HepG2 (cell line): ENCODE results near the gene KRTCAP3. TPM values are rescaled to one million over a fixed set of nuclear protein-coding genes. Genes with fewer than 3 reads are reported as not detected.

Experiments used
- ARNTL ChIP-seq: sonication (generic); formaldehyde crosslinking; IDR thresholded peaks from 2 replicates; pipeline ENCODE4 v1.4.0; 2020; ENCODE audit warnings: mild to moderate bottlenecking, missing genetic modification reagents
- ATF1 ChIP-seq: IDR thresholded peaks from 2 replicates; pipeline ENCODE4 v1.6.1; 2016; ENCODE audit warnings: mild to moderate bottlenecking, control low read depth
- CEBPG ChIP-seq: IDR thresholded peaks from 2 replicates; pipeline ENCODE4 v1.6.1; 2016
- FOXK2 ChIP-seq: fragments of 450-650 bp; IDR thresholded peaks from 2 replicates; pipeline ENCODE4 v1.6.1; 2016
- GATAD1 ChIP-seq: IDR thresholded peaks from 2 replicates; pipeline ENCODE4 v1.6.1; 2016; ENCODE audit warnings: missing genetic modification reagents, missing compliant biosample characterization
- GZF1 ChIP-seq: sonication (generic); formaldehyde crosslinking; IDR thresholded peaks from 2 replicates; pipeline ENCODE4 v1.5.1; 2020; ENCODE audit warnings: mild to moderate bottlenecking, missing genetic modification reagents
- HCFC1 ChIP-seq: fragments of 150-350 bp; IDR thresholded peaks from 2 replicates; pipeline ENCODE4 v1.6.1; 2014; ENCODE audit warnings: low read depth, low read length
- HNRNPUL1 ChIP-seq: fragments of 200-400 bp; formaldehyde crosslinking; IDR thresholded peaks from 2 replicates; pipeline ENCODE4 v1.6.1; 2017; ENCODE audit warnings: low read depth, mild to moderate bottlenecking, low read length, moderate library complexity
- MYNN ChIP-seq: sonication (generic); formaldehyde crosslinking; IDR thresholded peaks from 2 replicates; pipeline ENCODE4 v1.4.0; 2020; ENCODE audit warnings: mild to moderate bottlenecking, low read depth, missing genetic modification reagents
- POLR2AphosphoS2 ChIP-seq: IDR thresholded peaks from 2 replicates; pipeline ENCODE4 v1.6.1; 2011; ENCODE audit warnings: low read depth, low read length, improper control_type of control experiment
- RAD51 ChIP-seq: fragments of 450-650 bp; IDR thresholded peaks from 2 replicates; pipeline ENCODE4 v1.6.1; 2016; ENCODE audit warnings: borderline replicate concordance
- RFX3 ChIP-seq: IDR thresholded peaks from 2 replicates; pipeline ENCODE4 v1.6.1; 2016; ENCODE audit warnings: missing biosample characterization, missing genetic modification reagents
- SAP130 ChIP-seq: IDR thresholded peaks from 2 replicates; pipeline ENCODE4 v1.6.1; 2016; ENCODE audit warnings: low read depth
- SMC3 ChIP-seq: IDR thresholded peaks from 2 replicates; pipeline ENCODE4 v1.6.1; 2011; ENCODE audit warnings: low read length, improper control_type of control experiment
- TBP ChIP-seq: sonication (generic); formaldehyde crosslinking; IDR thresholded peaks from 2 replicates; pipeline ENCODE4 v1.5.0; 2020; ENCODE audit warnings: missing genetic modification reagents
- TCF7L2 ChIP-seq: IDR thresholded peaks from 2 replicates; pipeline ENCODE4 v1.6.1; 2011; ENCODE audit warnings: mild to moderate bottlenecking, low read depth, low read length, moderate library complexity
- U2AF1 ChIP-seq: fragments of 200-400 bp; formaldehyde crosslinking; optimal IDR thresholded peaks from 2 replicates; pipeline ENCODE3; 2017; ENCODE audit warnings: mild to moderate bottlenecking, low read depth, low read length
- ZC3H13 ChIP-seq: sonication (generic); formaldehyde crosslinking; IDR thresholded peaks from 2 replicates; pipeline ENCODE4 v1.8.1; 2023; ENCODE audit warnings: mild to moderate bottlenecking, missing genetic modification reagents, moderate library complexity
- ZNF232 ChIP-seq: sonication (generic); formaldehyde crosslinking; IDR thresholded peaks from 2 replicates; pipeline ENCODE4 v1.4.0; 2020; ENCODE audit warnings: missing genetic modification reagents, borderline replicate concordance
- ZNF326 ChIP-seq: sonication (generic); formaldehyde crosslinking; IDR thresholded peaks from 2 replicates; pipeline ENCODE4 v1.4.0; 2020; ENCODE audit warnings: missing genetic modification reagents, borderline replicate concordance
- ZNF329 ChIP-seq: sonication (generic); formaldehyde crosslinking; IDR thresholded peaks from 2 replicates; pipeline ENCODE4 v1.9.0; 2021; ENCODE audit warnings: low read depth, mild to moderate bottlenecking, missing genetic modification reagents
- ZNF333 ChIP-seq: sonication (generic); formaldehyde crosslinking; IDR thresholded peaks from 2 replicates; pipeline ENCODE4 v1.4.0; 2020; ENCODE audit warnings: mild to moderate bottlenecking, missing genetic modification reagents, borderline replicate concordance
- ZNF350 ChIP-seq: sonication (generic); formaldehyde crosslinking; IDR thresholded peaks from 2 replicates; pipeline ENCODE4 v1.4.0; 2020; ENCODE audit warnings: mild to moderate bottlenecking, low read depth, missing genetic modification reagents, borderline replicate concordance
- ZNF543 ChIP-seq: sonication (generic); formaldehyde crosslinking; IDR thresholded peaks from 2 replicates; pipeline ENCODE4 v1.4.0; 2020; ENCODE audit warnings: mild to moderate bottlenecking, missing genetic modification reagents
- ZNF569 ChIP-seq: sonication (generic); formaldehyde crosslinking; IDR thresholded peaks from 2 replicates; pipeline ENCODE4 v1.5.0; 2020; ENCODE audit warnings: mild to moderate bottlenecking, missing genetic modification reagents, moderate library complexity, borderline replicate concordance
- ZNF629 ChIP-seq: sonication (generic); formaldehyde crosslinking; conservative IDR thresholded peaks from 2 replicates; pipeline ENCODE4 v1.5.0; 2020; ENCODE audit warnings: missing genetic modification reagents
- ZSCAN30 ChIP-seq: sonication (generic); formaldehyde crosslinking; IDR thresholded peaks from 2 replicates; pipeline ENCODE4 v1.5.0; 2020; ENCODE audit warnings: mild to moderate bottlenecking, missing genetic modification reagents
- polyA plus RNA-seq, 8 experiments: library from polyadenylated mRNA; depleted of rRNA in 3 of 8; stranded (reverse) in 7 of 8; unstranded in 1 of 8; fragments of >200 nt; fragmentation: Illumina TruSeq in 4 of 8; extraction: Trizol in 4 of 8; gene quantifications; 2 replicates each; pipeline versions ENCODE4 v1.2.1 to v1.2.3, GENCODE V29; 2011 to 2016; ENCODE audit warnings: low read depth in 4 of 8, missing spikeins in 1 of 8, mixed read lengths in 1 of 8; ENCODE audit not compliant: insufficient read depth in 1 of 8
- total RNA-seq, 5 experiments: library from RNA; depleted of rRNA; stranded (reverse); fragments of >200 nt; fragmentation: Illumina TruSeq; extraction: Trizol; gene quantifications; 2 replicates each; pipeline ENCODE4 v1.2.3, GENCODE V29; 2016; ENCODE audit warnings: low read depth in 1 of 5
- TF ChIP-seq, protein P1 (sequence below): sonication (generic); formaldehyde crosslinking; IDR thresholded peaks from 2 replicates; pipeline ENCODE4 v1.9.0; 2022; ENCODE audit warnings: low read depth, missing genetic modification reagents
- TF ChIP-seq, protein P2 (sequence below): fragments of 450-650 bp; IDR thresholded peaks from 2 replicates; pipeline ENCODE4 v1.6.1; 2016
- TF ChIP-seq, protein P3 (sequence below): sonication (generic); formaldehyde crosslinking; IDR thresholded peaks from 2 replicates; pipeline ENCODE4 v1.4.0; 2020; ENCODE audit warnings: mild to moderate bottlenecking, missing genetic modification reagents

Gene KRTCAP3
- total and polyA plus RNA-seq, 2 of the 13 experiments (the other 11 are each of a cell fraction or from before 2014, with no cell fraction given): 2.1 to 4.5 TPM

DNA sequence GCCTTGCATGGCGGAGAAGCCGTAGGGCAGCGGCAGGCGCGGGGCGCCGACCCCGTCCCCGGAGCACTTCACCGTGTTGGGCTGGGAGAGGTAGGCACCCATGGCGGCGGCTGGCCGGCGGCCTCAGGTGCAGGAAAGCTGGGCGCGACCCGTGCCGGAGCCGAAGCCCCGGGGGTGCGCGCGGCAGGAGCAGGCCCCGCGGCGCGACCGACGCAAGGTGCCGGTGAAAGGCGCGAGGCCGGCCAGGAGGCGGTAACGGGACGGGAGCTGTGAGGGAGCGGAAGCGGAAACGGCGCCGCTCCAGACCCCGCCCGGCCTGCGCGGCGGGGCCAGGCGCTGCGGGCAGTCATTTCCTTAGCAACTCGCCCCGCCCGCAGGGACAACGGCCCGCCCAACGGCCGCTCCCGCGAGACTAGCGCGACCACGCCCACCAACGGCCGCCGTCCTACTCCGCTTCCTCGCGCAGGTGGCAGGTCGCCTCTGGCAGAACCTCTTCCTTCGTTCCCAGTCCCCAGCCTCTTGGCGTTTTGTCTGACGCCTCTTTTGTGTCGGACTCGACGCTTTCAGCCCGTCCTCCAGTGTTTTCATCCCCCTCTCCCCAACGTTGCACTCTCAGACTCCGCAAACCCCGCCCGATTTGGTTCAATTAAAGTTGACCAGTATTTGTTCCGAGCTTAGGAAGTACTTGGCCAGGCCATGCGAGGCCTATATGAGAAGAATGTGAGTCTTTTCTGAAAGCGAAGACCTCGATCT lies 32.7 kb upstream of the KRTCAP3 start, which contains the start of gene PPM1G (continued):
- TF ChIP-seq RAD51 (no peak), U2AF1 (peak; percentile 37), GATAD1 (CRISPR knock-in tag) (peak; percentile 85), ARNTL (peak; percentile 48; the same call in 1 of the 2 replicates), TBP (CRISPR knock-in tag) (no peak), ZNF350 (peak; percentile 73; the same call in 1 of the 2 replicates), ZC3H13 (CRISPR knock-in tag) (peak; percentile 91; the same call in 1 of the 2 replicates), GZF1 (CRISPR knock-in tag) (peak; percentile 84), SMC3 (no peak), HCFC1 (peak; percentile 48; the same call in 1 of the 2 replicates), CEBPG (CRISPR knock-in tag) (no peak; the same call in none of the 2 replicates), SAP130 (CRISPR knock-in tag) (peak; percentile 97), TCF7L2 (no peak), ZNF326 (CRISPR knock-in tag) (no peak), ATF1 (CRISPR knock-in tag) (no peak), ZNF333 (CRISPR knock-in tag) (peak; percentile 98; the same call in 1 of the 2 replicates), ZNF629 (CRISPR knock-in tag) (no peak; the same call in 1 of the 2 replicates), HNRNPUL1 (no peak), POLR2AphosphoS2 (0 out of 2 replicates have a peak, but pooled peaks have one; percentile 53), ZSCAN30 (no peak; the same call in 1 of the 2 replicates), MYNN (CRISPR knock-in tag) (no peak), RFX3 (CRISPR knock-in tag) (peak; percentile 74), ZNF569 (CRISPR knock-in tag) (peak; percentile 77; the same call in 1 of the 2 replicates), ZNF329 (CRISPR knock-in tag) (peak; percentile 4; the same call in 1 of the 2 replicates), ZNF232 (CRISPR knock-in tag) (peak; percentile 51; the same call in 1 of the 2 replicates), FOXK2 (peak; percentile 23; the same call in 1 of the 2 replicates), ZNF543 (CRISPR knock-in tag) (0 out of 2 replicates have a peak, but pooled peaks have one; percentile 79)
- TF ChIP-seq, protein P1, sequence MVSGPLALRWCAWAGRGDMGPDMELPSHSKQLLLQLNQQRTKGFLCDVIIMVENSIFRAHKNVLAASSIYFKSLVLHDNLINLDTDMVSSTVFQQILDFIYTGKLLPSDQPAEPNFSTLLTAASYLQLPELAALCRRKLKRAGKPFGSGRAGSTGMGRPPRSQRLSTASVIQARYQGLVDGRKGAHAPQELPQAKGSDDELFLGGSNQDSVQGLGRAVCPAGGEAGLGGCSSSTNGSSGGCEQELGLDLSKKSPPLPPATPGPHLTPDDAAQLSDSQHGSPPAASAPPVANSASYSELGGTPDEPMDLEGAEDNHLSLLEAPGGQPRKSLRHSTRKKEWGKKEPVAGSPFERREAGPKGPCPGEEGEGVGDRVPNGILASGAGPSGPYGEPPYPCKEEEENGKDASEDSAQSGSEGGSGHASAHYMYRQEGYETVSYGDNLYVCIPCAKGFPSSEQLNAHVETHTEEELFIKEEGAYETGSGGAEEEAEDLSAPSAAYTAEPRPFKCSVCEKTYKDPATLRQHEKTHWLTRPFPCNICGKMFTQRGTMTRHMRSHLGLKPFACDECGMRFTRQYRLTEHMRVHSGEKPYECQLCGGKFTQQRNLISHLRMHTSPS (CRISPR knock-in tag): 0 out of 2 replicates have a peak, but pooled peaks have one; percentile 45
- TF ChIP-seq, protein P2, sequence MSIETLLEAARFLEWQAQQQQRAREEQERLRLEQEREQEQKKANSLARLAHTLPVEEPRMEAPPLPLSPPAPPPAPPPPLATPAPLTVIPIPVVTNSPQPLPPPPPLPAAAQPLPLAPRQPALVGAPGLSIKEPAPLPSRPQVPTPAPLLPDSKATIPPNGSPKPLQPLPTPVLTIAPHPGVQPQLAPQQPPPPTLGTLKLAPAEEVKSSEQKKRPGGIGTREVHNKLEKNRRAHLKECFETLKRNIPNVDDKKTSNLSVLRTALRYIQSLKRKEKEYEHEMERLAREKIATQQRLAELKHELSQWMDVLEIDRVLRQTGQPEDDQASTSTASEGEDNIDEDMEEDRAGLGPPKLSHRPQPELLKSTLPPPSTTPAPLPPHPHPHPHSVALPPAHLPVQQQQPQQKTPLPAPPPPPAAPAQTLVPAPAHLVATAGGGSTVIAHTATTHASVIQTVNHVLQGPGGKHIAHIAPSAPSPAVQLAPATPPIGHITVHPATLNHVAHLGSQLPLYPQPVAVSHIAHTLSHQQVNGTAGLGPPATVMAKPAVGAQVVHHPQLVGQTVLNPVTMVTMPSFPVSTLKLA: peak; percentile 54
- TF ChIP-seq, protein P3, sequence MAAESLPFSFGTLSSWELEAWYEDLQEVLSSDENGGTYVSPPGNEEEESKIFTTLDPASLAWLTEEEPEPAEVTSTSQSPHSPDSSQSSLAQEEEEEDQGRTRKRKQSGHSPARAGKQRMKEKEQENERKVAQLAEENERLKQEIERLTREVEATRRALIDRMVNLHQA: no peak
